Adipose tissue (tissue), 3 donors: Measurements from ENCODE around the gene SAMD11. TPM values are rescaled to one million over a fixed set of nuclear protein-coding genes. Genes with fewer than 3 reads are reported as not detected.

Source experiments
- polyA plus RNA-seq, 3 donors: library from polyadenylated mRNA; stranded (reverse); fragments of 200-250 nt; gene quantifications; one replicate each; pipeline ENCODE4 v1.2.3, GENCODE V29; 2013
- donor health status: healthy with polysubstance abuse.
- donor health status: Bipolar disorder and iron deficiency.
- donor health status: healthy.

SAMD11 gene
- polyA plus RNA-seq, 3 donors: 1.00 to 7.9 (median 1.2) TPM

Other genes with a start within 250 kb of the SAMD11 start
- not detected for gene OR4F16, start 237.3 kb upstream of the SAMD11 start, polyA plus RNA-seq
- 10 to 100 TPM; 39.8 to 50.2 (median 44.3) TPM for gene NOC2L, start 35.3 kb downstream of the SAMD11 start, polyA plus RNA-seq
- 10 to 100 TPM in 1 of 3 donors, 1 to 10 TPM in 2; 5.9 to 10.6 (median 6.3) TPM for gene KLHL17, start 36.7 kb downstream of the SAMD11 start, polyA plus RNA-seq
- 1 to 10 TPM in 1 of 3 donors, under 1 TPM in 2; 0.22 to 1.1 (median 0.38) TPM for gene PLEKHN1, start 42.6 kb downstream of the SAMD11 start, polyA plus RNA-seq
- gene PERM1, start 58.2 kb downstream of the SAMD11 start, polyA plus RNA-seq: 1 to 10 TPM in 1 of 3 donors, under 1 TPM in 2; 0.06 to 2.0 (median 0.16) TPM
- gene HES4, start 76.2 kb downstream of the SAMD11 start, polyA plus RNA-seq: 10 to 100 TPM; 11.3 to 22.9 (median 14.2) TPM
- 10 to 100 TPM; 43.7 to 83.5 (median 44.3) TPM for gene ISG15, start 89.6 kb downstream of the SAMD11 start, polyA plus RNA-seq
- 10 to 100 TPM; 12.5 to 34.2 (median 21.5) TPM for gene AGRN, start 96.2 kb downstream of the SAMD11 start, polyA plus RNA-seq
- under 1 TPM in 2 of 3 donors, not detected in 1; 0.05 to 0.30 TPM for gene RNF223, start 150.4 kb downstream of the SAMD11 start, polyA plus RNA-seq
- 10 to 100 TPM in 1 of 3 donors, 1 to 10 TPM in 2; 5.2 to 11.5 (median 9.3) TPM for gene C1orf159, start 192.2 kb downstream of the SAMD11 start, polyA plus RNA-seq
- under 1 TPM; 0.13 to 0.98 (median 0.45) TPM for gene TTLL10, start 250.0 kb downstream of the SAMD11 start, polyA plus RNA-seq